Endothelial cell of umbilical vein (primary cell): ENCODE measurements around the gene NDUFB10.

Source experiments
- CTCF ChIP-seq, 2 donors: IDR thresholded peaks; 1 replicate in 1 of 2; 2 replicates in 1 of 2; pipeline ENCODE4 v1.5.1; 2011; ENCODE audit warnings: low read length in 2 of 2, mild to moderate bottlenecking in 2 of 2, moderate library complexity in 2 of 2, control low read depth in 1 of 2, inconsistent platforms in 1 of 2, low read depth in 1 of 2; ENCODE audit not compliant: insufficient read depth in 1 of 2; ENCODE audit errors: extremely low read depth in 1 of 2
- EZH2 ChIP-seq: IDR thresholded peaks from 2 replicates; pipeline ENCODE4 v1.6.1; 2012; ENCODE audit warnings: borderline replicate concordance, low read depth, mild to moderate bottlenecking, moderate library complexity, low read length, inconsistent platforms; ENCODE audit not compliant: severe bottlenecking
- JUN ChIP-seq: IDR thresholded peaks from 2 replicates; pipeline ENCODE4 v1.6.1; 2011; ENCODE audit warnings: borderline replicate concordance, low read depth; ENCODE audit not compliant: insufficient read length, insufficient read depth
- MAX ChIP-seq: IDR thresholded peaks from 2 replicates; pipeline ENCODE4 v1.6.1; 2011; ENCODE audit not compliant: insufficient read depth, insufficient read length
- POLR2A ChIP-seq: IDR thresholded peaks from 2 replicates; pipeline ENCODE4 v1.6.1; 2012; ENCODE audit warnings: low read depth, mild to moderate bottlenecking, control low read depth, low read length

GRCh38 chr16:1942047-1942809 is 17.1 kb upstream of the NDUFB10 start:
- no peak for TF ChIP-seq POLR2A
- TF ChIP-seq CTCF (IDR thresholded peaks at IDR 0.05; ENCODE audit: extremely low read depth in 1 of 2, insufficient read depth in 1 of 2, low read depth in 1 of 2, low read length in 2 of 2), result no peak
- TF ChIP-seq EZH2, result no peak
- no peak for TF ChIP-seq JUN
- no peak for TF ChIP-seq MAX
